Stimulated activated CD4-positive, alpha-beta T cell treated with anti-CD3 and anti-CD28 coated beads, Interleukin-15, amount 100 ng/mL, for 24 hours (primary cell): ENCODE data around the gene SNX1.

Experiments
- DNase-seq: peaks from one replicate; pipeline ENCODE4 v3.0.0-alpha.2; 2020

SNX1 gene

GRCh38 chr15:64148168-64148567 lies 52.4 kb downstream of the SNX1 start:
- no peak for DNase-seq

- no peak for DNase-seq
Observed at GRCh38 chr15:64148581-64148980, 52.8 kb downstream of the SNX1 start.

- DNase-seq, result peak; percentile 40
Observed at GRCh38 chr15:64149424-64149823, 53.6 kb downstream of the SNX1 start.

- no peak for DNase-seq
Observed at GRCh38 chr15:64149893-64150578, 54.3 kb downstream of the SNX1 start.

GRCh38 chr15:64151727-64152506 lies 56.1 kb downstream of the SNX1 start, which contains the start of gene SNX22:
TSS of gene SNX22 (plus strand) at chr15:64151731. CDS start at chr15:64151776, 45 bp downstream.
- DNase-seq, result peak; percentile 34

- peak; percentile 32 for DNase-seq
Observed at GRCh38 chr15:64152507-64153387, 57.0 kb downstream of the SNX1 start.

GRCh38 chr15:64153480-64154367 lies 57.9 kb downstream of the SNX1 start:
- peak; percentile 94 for DNase-seq

GRCh38 chr15:64155802-64156651 lies 60.2 kb downstream of the SNX1 start:
- DNase-seq, result no peak

- no peak for DNase-seq
Observed at GRCh38 chr15:64156652-64157331, 61.0 kb downstream of the SNX1 start.

- no peak for DNase-seq
Observed at GRCh38 chr15:64157599-64158125, 61.9 kb downstream of the SNX1 start.

GRCh38 chr15:64158363-64159134 lies 62.8 kb downstream of the SNX1 start:
- no peak for DNase-seq

GRCh38 chr15:64161688-64162477 lies 66.1 kb downstream of the SNX1 start:
- DNase-seq, result no peak

- no peak for DNase-seq
Observed at GRCh38 chr15:64162478-64162868, 66.7 kb downstream of the SNX1 start.

GRCh38 chr15:64162869-64163658 lies 67.3 kb downstream of the SNX1 start, which contains the start of gene PPIB:
TSS of gene PPIB (minus strand) at chr15:64163022. CDS start at chr15:64162986, 36 bp downstream.
- DNase-seq, result peak; percentile 98

GRCh38 chr15:64163659-64164362 lies 68.0 kb downstream of the SNX1 start:
- no peak for DNase-seq

GRCh38 chr15:64164436-64164835 lies 68.7 kb downstream of the SNX1 start:
- DNase-seq, result no peak
